Measurements from ENCODE around the gene VAPB.

VAPB gene

DNA sequence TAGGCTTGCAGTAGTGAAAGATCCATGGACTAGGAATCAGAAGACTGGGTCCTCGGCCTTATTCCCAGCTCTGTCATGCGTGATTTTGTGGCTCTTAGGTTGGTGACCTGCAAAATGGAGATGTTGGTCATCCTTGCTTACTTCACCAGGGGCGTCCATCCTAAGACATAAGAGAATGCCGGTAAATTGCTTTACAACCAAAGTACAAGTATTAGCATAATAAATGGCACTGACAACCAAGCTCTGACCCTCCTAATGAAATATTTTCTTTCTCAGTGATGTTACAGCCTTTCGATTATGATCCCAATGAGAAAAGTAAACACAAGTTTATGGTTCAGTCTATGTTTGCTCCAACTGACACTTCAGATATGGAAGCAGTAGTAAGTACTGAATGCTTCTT is 45.3 kb downstream of the VAPB start:
- Histone ChIP-seq H3K9ac (ENCODE audit: low read length) (no peak overlapping the region), H3K36me3 (ENCODE audit: control insufficient read depth, insufficient read depth, low read length) (peaks cover 1% of the 10 kb centered on the region), H3K27me3 (ENCODE audit: control insufficient read depth, insufficient read depth, low read length) (no peaks in the 10 kb centered on the region), H3K4me3 (ENCODE audit: low read length) (no peak overlapping the region), H3K4me1 (ENCODE audit: control insufficient read depth, insufficient read depth, low read length) (peaks cover 18% of the 10 kb centered on the region), H3K27ac (ENCODE audit: low read depth, low read length) (no peak overlapping the region)

DNA sequence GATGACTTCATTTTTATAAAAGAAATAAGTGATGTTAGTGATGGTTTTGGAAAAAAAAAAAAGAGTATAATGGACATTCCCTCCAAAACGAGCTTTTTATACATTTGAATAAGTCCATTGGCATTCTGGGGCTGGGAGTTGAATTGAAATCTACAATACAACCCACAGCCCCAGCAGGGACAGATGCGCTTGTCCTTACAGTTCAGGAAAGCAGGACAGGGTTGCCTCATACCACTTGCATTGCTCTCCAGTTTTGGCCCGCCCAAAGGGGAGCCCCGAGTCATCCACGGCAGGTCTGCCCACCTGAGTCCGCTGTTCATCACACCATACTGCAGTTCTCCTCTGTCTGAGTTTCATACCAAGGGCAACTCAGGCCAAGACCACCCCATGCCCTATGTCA is 46.2 kb downstream of the VAPB start:
- Histone ChIP-seq H3K27me3 (ENCODE audit: control insufficient read depth, insufficient read depth, low read length) (no peaks in the 10 kb centered on the region), H3K36me3 (ENCODE audit: control insufficient read depth, insufficient read depth, low read length) (no peaks in the 10 kb centered on the region), H3K4me3 (ENCODE audit: low read length) (no peak overlapping the region), H3K4me1 (ENCODE audit: control insufficient read depth, insufficient read depth, low read length) (peaks cover 18% of the 10 kb centered on the region), H3K27ac (ENCODE audit: low read depth, low read length) (no peak overlapping the region), H3K9ac (ENCODE audit: low read length) (no peak overlapping the region)

DNA sequence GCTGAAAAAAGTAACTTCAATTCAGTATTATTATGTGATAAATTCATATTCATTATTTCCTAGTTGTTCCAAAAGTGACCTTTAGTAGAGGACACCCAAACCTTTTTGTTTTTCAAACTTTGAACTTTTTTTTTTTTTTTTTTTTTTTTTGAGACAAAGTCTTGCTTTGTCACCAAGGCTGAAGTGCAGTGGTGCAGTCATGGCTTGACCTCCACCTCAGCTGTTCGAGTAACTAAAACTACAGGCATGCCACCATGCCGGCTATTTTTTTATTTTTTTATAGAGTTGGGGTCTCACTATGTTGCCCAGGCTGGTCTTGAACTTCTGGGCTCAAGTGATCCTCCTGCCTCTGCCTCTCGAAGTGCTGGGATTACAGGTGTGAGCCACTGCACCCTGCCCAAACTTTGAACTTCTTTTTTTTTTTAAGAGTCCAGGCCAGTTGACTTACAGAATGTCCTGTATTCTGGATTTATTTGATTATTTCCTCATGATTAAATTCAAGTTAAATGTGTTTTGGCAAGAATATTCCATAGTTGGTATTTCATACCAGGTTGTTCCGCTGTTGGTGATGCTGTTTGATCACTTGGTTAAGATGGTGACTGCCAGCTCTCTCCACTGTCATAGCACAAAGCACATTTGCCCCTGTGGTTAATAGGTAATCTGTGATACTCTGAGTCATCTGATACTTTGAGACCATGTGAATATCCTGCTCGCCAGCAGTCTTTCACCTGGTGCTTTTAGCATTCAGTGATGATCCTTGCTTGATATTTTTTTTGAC is 48.0 kb downstream of the VAPB start:
- peaks cover 14% of the 10 kb centered on the region for H3K4me1 ChIP-seq (ENCODE audit: control insufficient read depth, insufficient read depth, low read length)
- no peak overlapping the region for H3K27ac ChIP-seq (ENCODE audit: low read depth, low read length)
- no peaks in the 10 kb centered on the region for H3K36me3 ChIP-seq (ENCODE audit: control insufficient read depth, insufficient read depth, low read length)
- no peaks in the 10 kb centered on the region for H3K27me3 ChIP-seq (ENCODE audit: control insufficient read depth, insufficient read depth, low read length)
- no peak overlapping the region for H3K9ac ChIP-seq (ENCODE audit: low read length)
- H3K4me3 ChIP-seq (ENCODE audit: low read length): no peak overlapping the region

DNA sequence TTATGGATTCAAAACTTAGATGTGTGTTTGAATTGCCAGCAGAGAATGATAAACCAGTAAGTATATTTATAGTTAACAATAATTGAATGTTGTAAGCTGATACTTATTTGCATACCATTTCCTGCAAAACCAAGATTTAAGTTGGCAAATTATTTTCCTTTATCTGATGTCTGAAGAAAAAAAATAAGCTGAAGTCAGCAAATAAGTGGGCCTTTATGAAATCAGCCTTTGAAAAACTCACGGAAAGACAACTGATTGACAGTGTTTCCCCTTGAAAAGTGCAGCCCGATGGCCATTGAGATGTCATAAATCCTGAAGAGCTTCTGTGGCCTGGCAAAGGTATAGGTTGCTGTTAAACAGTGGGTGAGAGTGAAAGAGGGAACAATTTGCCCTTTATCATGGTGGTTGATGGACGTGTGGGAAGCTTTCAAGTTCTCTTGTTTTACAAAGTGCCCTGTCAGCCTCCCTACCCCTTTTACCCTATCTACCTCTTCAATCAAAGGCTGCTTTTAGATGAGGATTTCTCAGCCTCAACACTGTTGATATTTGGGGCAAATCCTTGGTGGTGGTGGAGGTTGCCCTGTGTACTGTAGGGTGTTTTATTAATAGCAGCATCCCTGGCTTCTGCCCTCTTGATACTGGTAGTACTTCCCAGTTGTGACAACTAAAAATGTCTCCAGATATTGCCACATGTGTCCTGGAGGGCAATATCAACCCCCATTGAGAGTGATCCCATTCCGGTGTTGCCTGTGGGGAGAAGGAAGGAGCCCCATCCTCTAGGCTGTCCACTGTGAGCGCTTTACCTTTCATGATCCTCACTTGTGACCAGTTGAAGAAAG is 50.2 kb downstream of the VAPB start:
- Histone ChIP-seq H3K4me3 (ENCODE audit: low read length) (no peak overlapping the region), H3K36me3 (ENCODE audit: control insufficient read depth, insufficient read depth, low read length) (peaks cover 4% of the 10 kb centered on the region), H3K27me3 (ENCODE audit: control insufficient read depth, insufficient read depth, low read length) (no peaks in the 10 kb centered on the region), H3K4me1 (ENCODE audit: control insufficient read depth, insufficient read depth, low read length) (no peaks in the 10 kb centered on the region), H3K27ac (ENCODE audit: low read depth, low read length) (no peak overlapping the region), H3K9ac (ENCODE audit: low read length) (no peak overlapping the region)

DNA sequence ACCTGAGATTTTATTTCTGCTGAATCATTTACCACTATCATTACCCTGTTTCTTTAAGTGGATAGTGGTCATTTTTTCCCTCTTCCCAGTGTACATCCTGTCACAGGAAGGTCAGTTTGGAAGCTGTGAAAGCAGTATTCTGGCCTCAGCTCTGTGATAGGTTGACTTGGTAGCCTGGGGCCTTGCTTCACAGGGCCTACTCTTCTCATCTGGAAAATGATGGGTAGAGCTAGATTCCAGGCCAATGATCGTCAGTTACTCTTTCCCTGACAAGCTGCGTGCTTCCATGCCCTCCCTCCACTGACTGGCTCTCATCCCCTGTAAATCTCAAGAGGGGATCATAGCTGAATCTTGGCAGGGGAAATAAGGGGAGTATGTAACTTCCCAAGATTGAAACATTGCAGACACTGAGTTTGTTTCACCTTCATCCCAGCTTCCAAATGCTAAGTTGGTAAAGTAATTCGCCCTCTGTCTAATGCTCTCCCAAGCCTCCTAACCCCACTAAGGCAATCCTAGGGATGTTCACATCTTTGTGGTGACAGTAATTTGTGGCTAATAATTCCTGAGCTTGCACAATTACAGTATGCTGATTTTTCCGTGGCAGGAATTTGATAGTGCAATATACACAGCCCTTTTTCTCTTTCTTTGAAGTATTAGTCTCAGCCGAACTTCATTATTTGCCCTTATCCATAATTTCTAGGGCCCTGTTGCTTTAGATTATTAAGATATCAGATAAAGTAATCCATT is 51.2 kb downstream of the VAPB start:
- peaks cover 9% of the 10 kb centered on the region for H3K36me3 ChIP-seq (ENCODE audit: control insufficient read depth, insufficient read depth, low read length)
- H3K9ac ChIP-seq (ENCODE audit: low read length): no peak overlapping the region
- no peak overlapping the region for H3K4me3 ChIP-seq (ENCODE audit: low read length)
- no peak overlapping the region for H3K27ac ChIP-seq (ENCODE audit: low read depth, low read length)
- no peaks in the 10 kb centered on the region for H3K27me3 ChIP-seq (ENCODE audit: control insufficient read depth, insufficient read depth, low read length)
- H3K4me1 ChIP-seq (ENCODE audit: control insufficient read depth, insufficient read depth, low read length): no peaks in the 10 kb centered on the region

DNA sequence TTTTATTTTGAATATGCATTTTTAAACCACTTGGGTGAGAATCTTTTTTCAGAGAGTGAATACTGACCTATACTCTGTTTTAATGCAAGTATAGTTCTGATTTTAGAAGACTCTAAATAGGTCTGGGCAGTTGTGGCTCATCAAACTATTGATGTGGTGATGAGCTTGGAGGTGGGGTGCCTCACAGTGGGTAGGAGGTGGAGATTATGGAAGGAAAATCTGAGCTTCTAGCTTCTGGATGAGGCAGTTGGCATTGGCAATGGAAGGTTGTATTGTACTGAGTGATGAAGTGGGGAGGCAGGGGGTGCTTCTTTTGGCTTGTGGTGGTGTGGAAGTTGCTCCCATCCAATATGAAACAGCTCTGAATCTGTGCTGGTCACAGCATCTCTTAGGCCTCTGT is 52.7 kb downstream of the VAPB start:
- H3K27ac ChIP-seq (ENCODE audit: low read depth, low read length): no peak overlapping the region
- peaks cover 13% of the 10 kb centered on the region for H3K36me3 ChIP-seq (ENCODE audit: control insufficient read depth, insufficient read depth, low read length)
- no peak overlapping the region for H3K4me3 ChIP-seq (ENCODE audit: low read length)
- H3K4me1 ChIP-seq (ENCODE audit: control insufficient read depth, insufficient read depth, low read length): no peaks in the 10 kb centered on the region
- H3K9ac ChIP-seq (ENCODE audit: low read length): no peak overlapping the region
- H3K27me3 ChIP-seq (ENCODE audit: control insufficient read depth, insufficient read depth, low read length): no peaks in the 10 kb centered on the region

DNA sequence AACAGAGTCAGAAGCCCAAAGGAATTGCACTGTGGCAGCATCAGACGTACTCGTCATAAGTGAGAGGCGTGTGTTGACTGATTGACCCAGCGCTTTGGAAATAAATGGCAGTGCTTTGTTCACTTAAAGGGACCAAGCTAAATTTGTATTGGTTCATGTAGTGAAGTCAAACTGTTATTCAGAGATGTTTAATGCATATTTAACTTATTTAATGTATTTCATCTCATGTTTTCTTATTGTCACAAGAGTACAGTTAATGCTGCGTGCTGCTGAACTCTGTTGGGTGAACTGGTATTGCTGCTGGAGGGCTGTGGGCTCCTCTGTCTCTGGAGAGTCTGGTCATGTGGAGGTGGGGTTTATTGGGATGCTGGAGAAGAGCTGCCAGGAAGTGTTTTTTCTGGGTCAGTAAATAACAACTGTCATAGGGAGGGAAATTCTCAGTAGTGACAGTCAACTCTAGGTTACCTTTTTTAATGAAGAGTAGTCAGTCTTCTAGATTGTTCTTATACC is 55.8 kb downstream of the VAPB start:
- Histone ChIP-seq H3K4me3 (ENCODE audit: low read length) (no peak overlapping the region), H3K4me1 (ENCODE audit: control insufficient read depth, insufficient read depth, low read length) (peaks cover 5% of the 10 kb centered on the region), H3K9ac (ENCODE audit: low read length) (no peak overlapping the region), H3K27ac (ENCODE audit: low read depth, low read length) (no peak overlapping the region), H3K27me3 (ENCODE audit: control insufficient read depth, insufficient read depth, low read length) (no peaks in the 10 kb centered on the region), H3K36me3 (ENCODE audit: control insufficient read depth, insufficient read depth, low read length) (peaks cover 13% of the 10 kb centered on the region)

DNA sequence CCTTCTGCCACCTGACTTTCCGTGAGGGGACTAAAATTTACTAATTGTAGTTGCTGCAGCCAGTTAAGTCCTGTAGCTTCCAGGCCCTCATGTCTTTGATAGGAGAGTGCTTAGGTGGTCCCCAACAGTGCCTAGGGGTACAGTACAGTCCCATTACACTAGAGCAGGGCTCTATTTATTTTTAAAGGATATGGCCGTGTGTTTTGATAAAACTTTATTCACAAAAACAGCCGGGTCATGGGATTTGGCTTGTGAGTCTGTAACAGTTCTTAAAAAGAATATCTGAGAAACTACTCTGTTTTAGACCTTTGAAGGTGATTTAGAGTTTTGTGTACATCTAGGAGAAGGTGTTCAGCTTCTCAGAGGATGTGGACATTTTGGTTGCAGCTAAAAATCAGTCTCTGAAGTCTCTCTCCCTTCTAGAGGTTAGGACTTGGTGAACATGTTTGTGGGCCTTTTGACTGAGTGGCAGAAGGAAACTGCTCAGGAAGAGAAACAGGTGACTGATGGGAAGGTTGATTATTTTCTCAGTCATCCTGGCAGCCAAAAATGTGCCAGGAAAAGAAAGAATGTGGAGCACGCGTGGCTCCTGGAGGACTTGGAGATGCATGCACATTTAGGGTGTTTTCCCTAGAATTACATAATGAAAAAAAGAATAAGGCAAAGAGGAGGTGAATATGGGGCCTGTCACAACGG is 57.4 kb downstream of the VAPB start:
- peaks cover 13% of the 10 kb centered on the region for H3K36me3 ChIP-seq (ENCODE audit: control insufficient read depth, insufficient read depth, low read length)
- H3K9ac ChIP-seq (ENCODE audit: low read length): no peak overlapping the region
- H3K27ac ChIP-seq (ENCODE audit: low read depth, low read length): no peak overlapping the region
- H3K4me1 ChIP-seq (ENCODE audit: control insufficient read depth, insufficient read depth, low read length): peaks cover 15% of the 10 kb centered on the region
- H3K4me3 ChIP-seq (ENCODE audit: low read length): no peak overlapping the region
- no peaks in the 10 kb centered on the region for H3K27me3 ChIP-seq (ENCODE audit: control insufficient read depth, insufficient read depth, low read length)

DNA sequence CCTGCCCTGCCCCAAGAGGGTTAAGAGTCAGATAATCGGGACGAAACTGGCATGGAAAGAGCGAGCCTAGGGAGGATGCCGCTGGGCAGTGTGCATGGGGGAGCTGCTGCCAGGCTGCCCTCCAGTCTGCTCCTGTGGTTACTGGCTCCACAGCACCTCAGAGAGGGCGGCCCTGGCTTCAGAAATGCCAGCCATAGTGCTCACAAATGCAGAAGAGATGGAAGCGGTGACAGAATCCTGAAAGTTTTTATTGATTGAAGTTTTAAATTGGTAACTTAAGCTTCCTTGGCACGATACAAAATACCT is 57.9 kb downstream of the VAPB start:
- no peak overlapping the region for H3K27ac ChIP-seq (ENCODE audit: low read depth, low read length)
- peaks cover 13% of the 10 kb centered on the region for H3K36me3 ChIP-seq (ENCODE audit: control insufficient read depth, insufficient read depth, low read length)
- no peak overlapping the region for H3K4me3 ChIP-seq (ENCODE audit: low read length)
- H3K9ac ChIP-seq (ENCODE audit: low read length): no peak overlapping the region
- H3K27me3 ChIP-seq (ENCODE audit: control insufficient read depth, insufficient read depth, low read length): no peaks in the 10 kb centered on the region
- H3K4me1 ChIP-seq (ENCODE audit: control insufficient read depth, insufficient read depth, low read length): peaks cover 15% of the 10 kb centered on the region

DNA sequence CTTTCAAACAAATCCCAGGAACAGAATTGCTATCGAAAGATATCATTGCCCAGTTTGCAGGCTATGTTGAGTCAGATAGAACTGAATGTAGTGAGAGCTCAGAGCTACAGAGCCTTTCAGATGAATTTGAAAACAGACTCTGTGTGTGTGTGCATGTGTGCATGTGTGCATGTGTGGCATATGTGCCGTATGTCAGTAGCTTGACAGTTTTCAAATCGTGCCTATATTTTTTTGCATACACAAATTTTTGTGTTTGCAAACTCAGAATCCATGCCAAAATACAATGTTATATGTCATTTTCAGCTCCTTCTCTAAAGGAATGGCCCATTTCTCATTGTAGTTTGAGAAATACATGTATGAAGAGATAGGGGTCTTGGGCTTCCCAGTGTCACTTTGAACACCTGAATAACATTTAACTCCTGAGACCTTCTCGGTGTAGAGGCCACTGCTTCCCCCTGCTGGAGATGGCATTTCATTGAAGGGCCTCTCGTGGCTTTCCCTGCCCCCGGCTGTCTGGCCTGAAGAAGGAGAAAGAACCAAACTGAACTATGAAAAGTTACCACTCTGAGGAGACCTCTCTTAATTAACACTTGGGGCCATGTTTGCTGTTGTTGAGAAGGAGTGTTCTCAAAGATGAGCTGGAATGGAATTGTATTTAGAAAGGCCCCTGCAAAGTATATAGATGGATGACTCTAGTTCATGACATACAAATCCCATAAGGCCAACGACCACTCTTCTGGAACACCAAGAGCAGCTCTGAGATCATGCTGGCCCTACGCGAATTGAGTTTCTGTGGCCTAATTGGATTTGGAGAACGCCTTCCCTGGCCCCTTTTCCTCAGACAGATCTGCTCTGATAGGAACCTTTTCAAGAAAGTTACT is 58.7 kb downstream of the VAPB start:
- no peak overlapping the region for H3K9ac ChIP-seq (ENCODE audit: low read length)

DNA sequence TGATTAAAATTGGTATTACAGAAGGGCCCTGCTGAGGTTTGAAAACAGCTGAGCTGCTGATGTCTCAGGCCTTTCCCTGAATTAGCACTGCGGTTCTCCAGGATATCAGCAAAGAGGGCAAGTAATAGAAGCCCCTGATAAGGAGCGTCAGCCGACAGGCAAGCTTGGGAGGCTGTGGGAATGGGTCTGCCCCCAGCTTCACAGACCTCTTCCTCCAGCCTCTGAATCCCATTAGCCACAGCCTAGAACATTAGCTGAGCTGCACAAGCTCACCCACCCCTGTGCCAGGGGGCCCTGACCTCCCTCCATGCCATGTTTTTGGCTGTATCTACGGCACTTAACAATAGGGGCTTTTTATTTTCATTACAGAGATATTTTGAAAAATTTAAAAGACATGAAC is 59.9 kb downstream of the VAPB start:
- Histone ChIP-seq H3K36me3 (ENCODE audit: control insufficient read depth, insufficient read depth, low read length) (peaks cover 11% of the 10 kb centered on the region), H3K27ac (ENCODE audit: low read depth, low read length) (no peak overlapping the region), H3K27me3 (ENCODE audit: control insufficient read depth, insufficient read depth, low read length) (no peaks in the 10 kb centered on the region), H3K4me3 (ENCODE audit: low read length) (no peak overlapping the region), H3K9ac (ENCODE audit: low read length) (no peak overlapping the region), H3K4me1 (ENCODE audit: control insufficient read depth, insufficient read depth, low read length) (peaks cover 15% of the 10 kb centered on the region)

More for the DNA sequence above, 58.7 kb downstream of the VAPB start:
- Histone ChIP-seq H3K36me3 (ENCODE audit: control insufficient read depth, insufficient read depth, low read length) (peaks cover 13% of the 10 kb centered on the region), H3K27me3 (ENCODE audit: control insufficient read depth, insufficient read depth, low read length) (no peaks in the 10 kb centered on the region), H3K27ac (ENCODE audit: low read depth, low read length) (no peak overlapping the region), H3K4me1 (ENCODE audit: control insufficient read depth, insufficient read depth, low read length) (peaks cover 15% of the 10 kb centered on the region), H3K4me3 (ENCODE audit: low read length) (no peak overlapping the region)
